PFSK-1 (cell line): Measurements from ENCODE around the gene PXK.

Experiments used
- FOXP2 ChIP-seq: optimal IDR thresholded peaks from 2 replicates; pipeline ENCODE3; 2011; ENCODE audit warnings: borderline replicate concordance, control low read depth, inconsistent platforms; ENCODE audit not compliant: insufficient read depth; ENCODE audit errors: extremely low read length, extremely low read depth
- POLR2AphosphoS5 ChIP-seq: IDR thresholded peaks from 2 replicates; pipeline ENCODE4 v1.6.1; 2012; ENCODE audit warnings: low read depth, mild to moderate bottlenecking, control low read depth, low read length, moderate library complexity

- no peak for TF ChIP-seq POLR2AphosphoS5
- TF ChIP-seq FOXP2, result no peak
Observed at GRCh38 chr3:58291671-58292338, 40.9 kb upstream of the PXK start.
